Natural killer cell (primary cell): Measurements from ENCODE around the gene MAP3K4. TPM values are rescaled to one million over a fixed set of nuclear protein-coding genes. Genes with fewer than 3 reads are reported as not detected.
A peak's percentile ranks its signal among the peaks of the same experiment; 100 is the strongest.

Experiments used
- ATAC-seq, 3 donors: fragments of 150-1000 bp in 2 of 3; fragments of 200-7000 bp in 1 of 3; cut with Tn5 transposase; 1 replicate in 1 of 3; 2 replicates in 2 of 3; pipeline ENCODE4 v1.10.0; 2021; ENCODE audit warnings: mild to moderate bottlenecking in 2 of 3, moderate library complexity in 2 of 3
- DNase-seq, 2 donors: peaks; one replicate each; pipeline versions ENCODE4 v3.0.0 to v3.0.0-alpha.2; 2013 to 2021; ENCODE audit warnings: mixed read lengths in 1 of 2
- H3K27ac ChIP-seq: one replicate; pipeline ENCODE4 v1.5.1; 2013; ENCODE audit warnings: mild to moderate bottlenecking, low read length
- H3K27me3 ChIP-seq: one replicate; pipeline ENCODE4 v1.6.1; 2013; ENCODE audit warnings: low read length; ENCODE audit not compliant: control insufficient read depth, insufficient read depth
- H3K36me3 ChIP-seq: one replicate; pipeline ENCODE4 v1.6.1; 2013; ENCODE audit warnings: low read length; ENCODE audit not compliant: control insufficient read depth, insufficient read depth
- H3K4me1 ChIP-seq: one replicate; pipeline ENCODE4 v1.6.1; 2013; ENCODE audit warnings: low read length; ENCODE audit not compliant: control insufficient read depth, insufficient read depth
- H3K4me3 ChIP-seq: one replicate; pipeline ENCODE4 v1.5.1; 2013; ENCODE audit warnings: low read length
- H3K9me3 ChIP-seq: one replicate; pipeline ENCODE4 v1.6.1; 2013; ENCODE audit warnings: low read length; ENCODE audit not compliant: control insufficient read depth, insufficient read depth
- H3K27ac Mint-ChIP-seq, 2 donors: one replicate each; pipeline ENCODE4 v1.8.0; 2022; ENCODE audit warnings: mild to moderate bottlenecking in 2 of 2, mixed read lengths in 2 of 2, moderate library complexity in 1 of 2
- H3K27me3 Mint-ChIP-seq, 2 donors: one replicate each; pipeline ENCODE4 v1.8.0; 2022; ENCODE audit warnings: low read depth in 2 of 2, mixed read lengths in 2 of 2
- H3K36me3 Mint-ChIP-seq: one replicate; pipeline ENCODE4 v1.8.0; 2022; ENCODE audit warnings: mixed read lengths
- H3K4me1 Mint-ChIP-seq, 2 donors: one replicate each; pipeline ENCODE4 v1.8.0; 2022; ENCODE audit warnings: mixed read lengths in 2 of 2
- H3K4me3 Mint-ChIP-seq: one replicate; pipeline ENCODE4 v1.8.0; 2022; ENCODE audit warnings: mild to moderate bottlenecking, moderate library complexity, mixed read lengths
- H3K9me3 Mint-ChIP-seq, 2 donors: one replicate each; pipeline ENCODE4 v1.8.0; 2022; ENCODE audit warnings: mixed read lengths in 2 of 2
- WGBS: methylation state at CpG from one replicate; pipeline ENCODE4 v1.1.7; 2013; ENCODE audit warnings: missing lambda C conversion rate; ENCODE audit not compliant: insufficient coverage; 5-methylcytosine and 5-hydroxymethylcytosine counted together
- intact Hi-C: fragments of 100-400 bp; cut with micrococcal nuclease; formaldehyde crosslinking; loops from one replicate; pipeline ENCODE4 v1.14.2; 2022
- total RNA-seq, 4 donors: library from RNA; stranded (reverse); fragments of 120-200 nt in 1 of 4; gene quantifications; one replicate each; pipeline versions ENCODE4 v1.2.3 to v1.2.4, GENCODE V29; 2013 to 2022
- TF ChIP-seq, protein P1 (sequence below): fragments of 200-600 bp; IDR thresholded peaks from one replicate; pipeline ENCODE4 v1.8.0; 2022; ENCODE audit warnings: antibody characterized with exemption

The MAP3K4 gene
- total RNA-seq, 3 donors from 2014 or later (not counting 1 experiment from before 2014, with no cell fraction given), result 46.5 to 79.9 (median 67.0) TPM

DNA sequence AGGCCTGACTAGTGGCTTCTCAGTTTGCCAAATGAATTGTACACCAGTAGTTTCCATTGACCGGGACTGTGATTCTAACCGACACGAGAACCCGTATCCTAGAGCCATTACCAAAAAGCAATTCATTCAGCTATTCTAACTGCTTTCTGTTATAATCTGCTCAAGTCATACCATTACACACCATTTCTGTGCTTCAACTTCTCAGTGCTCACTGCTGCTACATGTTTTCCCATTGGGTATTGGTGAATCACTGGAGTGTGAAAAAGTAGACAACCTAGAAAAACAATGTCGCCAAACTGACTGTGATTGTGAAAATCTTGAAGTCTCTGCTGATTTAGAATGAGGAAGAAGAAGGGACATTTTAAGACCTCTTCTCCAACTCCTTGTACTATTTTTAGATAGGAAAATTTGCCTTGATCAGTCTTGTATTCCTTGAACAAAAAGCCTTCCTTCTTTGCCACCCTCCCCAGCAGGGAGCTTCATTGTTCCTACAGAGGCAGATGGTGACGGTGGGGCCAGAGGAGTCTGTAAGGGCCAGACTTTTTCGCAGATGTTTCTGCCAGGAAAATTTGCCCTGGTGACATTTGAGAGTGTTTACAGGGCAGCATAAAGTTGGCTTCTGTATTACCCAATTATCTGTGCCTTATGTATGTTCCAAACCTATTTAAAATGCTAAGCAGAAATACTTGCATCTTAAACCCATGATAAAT is 31.7 kb upstream of the MAP3K4 start:
- Mint-ChIP-seq H3K27me3 (peaks cover 19 to 50% of the 10 kb centered on the region in 2 donors), H3K9me3 (no peaks in the 10 kb centered on the region), H3K4me1 (no peaks in the 10 kb centered on the region), H3K36me3 (no peaks in the 10 kb centered on the region), H3K4me3 (no peak overlapping the region), H3K27ac (no peak overlapping the region)
- intact Hi-C loops, result no loop called here
- TF ChIP-seq, protein P1, sequence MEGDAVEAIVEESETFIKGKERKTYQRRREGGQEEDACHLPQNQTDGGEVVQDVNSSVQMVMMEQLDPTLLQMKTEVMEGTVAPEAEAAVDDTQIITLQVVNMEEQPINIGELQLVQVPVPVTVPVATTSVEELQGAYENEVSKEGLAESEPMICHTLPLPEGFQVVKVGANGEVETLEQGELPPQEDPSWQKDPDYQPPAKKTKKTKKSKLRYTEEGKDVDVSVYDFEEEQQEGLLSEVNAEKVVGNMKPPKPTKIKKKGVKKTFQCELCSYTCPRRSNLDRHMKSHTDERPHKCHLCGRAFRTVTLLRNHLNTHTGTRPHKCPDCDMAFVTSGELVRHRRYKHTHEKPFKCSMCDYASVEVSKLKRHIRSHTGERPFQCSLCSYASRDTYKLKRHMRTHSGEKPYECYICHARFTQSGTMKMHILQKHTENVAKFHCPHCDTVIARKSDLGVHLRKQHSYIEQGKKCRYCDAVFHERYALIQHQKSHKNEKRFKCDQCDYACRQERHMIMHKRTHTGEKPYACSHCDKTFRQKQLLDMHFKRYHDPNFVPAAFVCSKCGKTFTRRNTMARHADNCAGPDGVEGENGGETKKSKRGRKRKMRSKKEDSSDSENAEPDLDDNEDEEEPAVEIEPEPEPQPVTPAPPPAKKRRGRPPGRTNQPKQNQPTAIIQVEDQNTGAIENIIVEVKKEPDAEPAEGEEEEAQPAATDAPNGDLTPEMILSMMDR, result no peak
- Histone ChIP-seq H3K27ac (no peak overlapping the region), H3K27me3 (no peaks in the 10 kb centered on the region), H3K4me3 (no peak overlapping the region), H3K4me1 (no peaks in the 10 kb centered on the region), H3K9me3 (no peaks in the 10 kb centered on the region), H3K36me3 (no peaks in the 10 kb centered on the region)
- ATAC-seq, result no peak
- 90% methylated on average over 6 of the region's 7 CpGs for WGBS
- no peak for DNase-seq

DNA sequence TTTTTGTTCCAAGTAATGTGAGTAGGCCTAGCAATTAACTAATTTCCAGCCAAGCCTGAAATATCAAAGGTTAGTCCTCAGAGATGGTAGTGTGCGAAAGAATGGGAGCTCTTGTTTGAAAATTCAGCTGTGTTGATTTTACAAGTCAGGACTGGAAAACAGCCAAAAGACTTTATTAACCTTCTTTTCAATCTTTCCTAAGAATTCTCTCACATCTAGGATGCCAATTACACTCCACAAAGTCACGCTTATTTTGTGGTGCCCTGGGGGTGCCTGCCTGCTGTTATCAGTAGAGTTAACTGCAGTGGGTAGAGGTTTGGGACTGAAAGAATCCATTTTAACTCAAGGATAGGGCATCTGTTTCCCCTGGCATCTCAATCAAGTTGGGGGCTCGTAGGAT is 30.7 kb upstream of the MAP3K4 start:
- no peaks in the 10 kb centered on the region for H3K9me3 Mint-ChIP-seq
- H3K27me3 Mint-ChIP-seq, result peaks cover 20 to 47% of the 10 kb centered on the region in 2 donors
- no peaks in the 10 kb centered on the region for H3K4me1 Mint-ChIP-seq
- ATAC-seq, result no peak
- H3K4me1 ChIP-seq, result no peaks in the 10 kb centered on the region
- H3K36me3 Mint-ChIP-seq, result no peaks in the 10 kb centered on the region
- WGBS, result 82% methylated on average over 3 of the region's 3 CpGs
- H3K9me3 ChIP-seq, result no peaks in the 10 kb centered on the region
- intact Hi-C loops, result no loop called here
- DNase-seq, result no peak
- H3K27ac ChIP-seq, result no peak overlapping the region
- H3K4me3 ChIP-seq, result no peak overlapping the region
- H3K27me3 ChIP-seq, result no peaks in the 10 kb centered on the region
- no peak overlapping the region for H3K4me3 Mint-ChIP-seq
- no peak overlapping the region for H3K27ac Mint-ChIP-seq
- no peaks in the 10 kb centered on the region for H3K36me3 ChIP-seq
- TF ChIP-seq, protein P1, result no peak

DNA sequence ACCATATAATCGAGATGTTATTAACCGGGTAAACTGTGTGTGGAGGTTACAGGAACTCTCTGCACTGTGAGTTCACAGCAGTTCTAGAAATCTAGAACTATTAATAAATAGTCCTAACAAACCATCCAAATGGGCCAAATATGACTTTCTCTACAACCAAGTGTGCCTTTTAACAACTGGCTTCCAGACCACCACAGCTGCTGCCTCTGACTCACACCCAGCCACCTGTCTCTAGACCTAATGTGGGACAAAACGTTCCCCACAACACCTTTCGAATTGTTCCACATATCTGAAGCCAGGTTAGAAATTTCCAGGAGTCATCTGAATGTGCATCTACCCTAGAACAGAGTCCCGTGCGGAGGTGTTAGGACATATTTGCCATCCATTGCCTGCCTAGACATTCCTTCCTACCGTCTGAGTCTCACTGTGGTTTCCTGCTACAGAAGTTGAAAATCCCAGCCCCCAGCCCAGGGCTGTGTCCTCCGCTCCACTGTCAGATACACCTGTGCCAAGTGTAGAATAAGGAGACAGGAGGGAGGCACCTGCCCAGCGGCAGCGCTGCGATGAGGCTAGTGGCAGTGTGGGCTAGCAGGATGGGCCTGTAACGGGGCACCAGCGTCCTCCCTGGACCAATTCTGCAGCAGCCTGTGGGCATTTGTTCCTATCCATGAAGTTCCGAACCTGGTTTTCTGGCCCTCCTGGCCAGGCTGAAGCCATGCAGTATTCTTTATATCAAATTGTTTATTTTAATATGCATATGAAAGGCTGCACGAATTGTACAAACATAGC is 28.5 kb upstream of the MAP3K4 start:
- Histone ChIP-seq H3K4me1 (no peaks in the 10 kb centered on the region), H3K27ac (no peak overlapping the region), H3K27me3 (no peaks in the 10 kb centered on the region), H3K9me3 (no peaks in the 10 kb centered on the region), H3K36me3 (no peaks in the 10 kb centered on the region), H3K4me3 (no peak overlapping the region)
- H3K4me3 Mint-ChIP-seq, result no peak overlapping the region
- ATAC-seq (peak in 1 of 3 donors; percentile 27), DNase-seq (no peak)
- no peaks in the 10 kb centered on the region for H3K9me3 Mint-ChIP-seq
- H3K27me3 Mint-ChIP-seq, result peaks cover 12 to 51% of the 10 kb centered on the region in 2 donors
- intact Hi-C loops, result no loop called here
- WGBS, result 85% methylated on average over 15 of the region's 15 CpGs
- no peak overlapping the region for H3K27ac Mint-ChIP-seq
- H3K36me3 Mint-ChIP-seq, result no peaks in the 10 kb centered on the region
- H3K4me1 Mint-ChIP-seq, result no peaks in the 10 kb centered on the region
- TF ChIP-seq, protein P1, result no peak
